HL-60/S4 treated with phorbol 12-myristate 13-acetate at 8.2 ng/mL for 4 days and 3 days (cell line): ENCODE measurements around the gene KRI1.
"Not testable (repeated sequence)": the region's sequence is repeated elsewhere in the genome, so short reads cannot be mapped to it uniquely, and the experiment has no call there.

Experiments
- in situ Hi-C: fragments of 300-500 bp; cut with MboI; formaldehyde crosslinking; loops from 2 replicates; pipeline ENCODE4 v1.15.0; 2022; ENCODE audit warnings: low sequenced_read_pairs

KRI1 gene

DNA sequence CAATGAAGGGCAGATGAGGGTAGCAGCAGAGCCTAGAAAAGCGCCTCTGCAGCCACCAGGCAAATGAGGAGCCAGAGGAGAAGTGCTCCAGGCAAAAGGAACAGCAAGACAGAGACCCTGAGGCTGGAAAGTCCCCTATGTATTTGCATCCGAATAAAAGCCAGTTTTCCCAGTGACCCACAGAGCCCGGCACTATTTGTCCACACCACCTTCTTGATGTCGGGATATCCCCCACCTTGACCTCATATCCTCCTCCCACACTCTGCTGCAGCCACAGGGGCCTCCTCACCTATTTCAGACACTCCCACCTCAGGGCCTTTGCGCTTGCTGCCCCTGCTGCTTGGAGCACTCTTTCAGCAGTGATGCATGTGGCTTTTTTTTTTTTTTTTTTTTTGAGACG lies 15.5 kb downstream of the KRI1 start:
- in situ Hi-C loops = no loop called here

DNA sequence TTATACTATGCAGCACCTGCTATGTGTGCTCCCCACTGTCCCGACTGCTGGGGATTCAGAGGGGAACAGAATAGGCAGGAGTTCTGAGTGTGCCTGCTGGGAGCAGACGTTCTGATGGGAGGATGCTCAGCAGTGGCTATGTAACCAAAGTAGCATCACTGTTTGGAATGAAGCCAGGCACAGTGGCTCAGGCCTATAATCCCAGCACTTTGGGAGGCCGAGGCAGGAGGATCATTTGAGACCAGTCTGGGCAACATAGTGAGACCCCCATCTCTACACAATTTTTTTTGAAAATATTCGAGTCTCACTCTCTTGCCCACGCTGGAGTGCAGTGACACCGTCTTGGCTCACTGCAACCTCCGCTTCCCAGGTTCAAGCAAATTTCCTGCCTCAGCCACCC lies 16.1 kb downstream of the KRI1 start:
- in situ Hi-C loops = no loop called here

DNA sequence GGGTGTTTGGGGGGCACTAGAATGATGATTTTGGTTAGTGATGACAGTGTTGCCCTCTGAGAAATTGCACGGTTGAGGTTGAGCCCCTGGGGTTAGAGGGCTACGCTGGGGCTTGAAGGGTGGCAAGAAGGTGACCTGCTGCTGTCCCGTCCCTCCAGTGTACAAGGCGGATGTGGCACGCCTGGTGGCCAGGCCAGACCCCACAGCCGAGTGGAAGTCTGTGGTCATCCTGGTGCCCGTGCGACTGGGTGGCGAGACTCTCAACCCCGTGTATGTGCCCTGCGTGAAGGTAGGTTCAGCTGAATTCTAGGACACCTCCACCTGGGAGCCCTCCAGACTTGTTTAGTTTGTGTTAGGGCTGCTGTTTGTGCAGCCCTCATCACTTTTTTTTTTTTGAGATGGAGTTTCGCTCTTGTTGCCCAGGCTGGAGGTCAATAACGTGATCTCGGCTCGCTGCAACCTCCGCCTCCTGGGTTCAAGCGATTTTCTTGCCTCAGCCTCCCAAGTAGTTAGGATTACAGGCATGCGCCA lies 17.0 kb downstream of the KRI1 start:
- in situ Hi-C loops = no loop called here

DNA sequence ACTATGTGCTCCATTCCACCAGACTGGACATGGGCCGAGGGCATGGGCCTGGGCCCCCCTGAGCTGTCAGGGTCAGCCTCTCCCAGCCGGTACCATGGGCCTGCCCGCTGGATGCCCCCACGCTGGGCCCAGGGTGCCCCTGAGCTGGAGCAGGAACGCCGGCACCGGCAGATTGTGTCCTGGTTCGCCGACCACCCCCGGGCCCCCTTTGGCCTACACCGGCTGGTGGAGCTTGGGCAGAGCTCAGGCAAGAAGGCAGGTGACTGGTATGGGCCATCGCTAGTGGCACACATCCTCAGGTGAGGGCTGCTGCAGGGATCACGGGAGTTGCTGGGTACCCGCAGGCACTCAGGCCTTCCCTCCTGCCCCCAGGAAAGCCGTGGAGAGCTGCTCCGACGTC lies 19.0 kb downstream of the KRI1 start:
- in situ Hi-C loops = no loop called here

DNA sequence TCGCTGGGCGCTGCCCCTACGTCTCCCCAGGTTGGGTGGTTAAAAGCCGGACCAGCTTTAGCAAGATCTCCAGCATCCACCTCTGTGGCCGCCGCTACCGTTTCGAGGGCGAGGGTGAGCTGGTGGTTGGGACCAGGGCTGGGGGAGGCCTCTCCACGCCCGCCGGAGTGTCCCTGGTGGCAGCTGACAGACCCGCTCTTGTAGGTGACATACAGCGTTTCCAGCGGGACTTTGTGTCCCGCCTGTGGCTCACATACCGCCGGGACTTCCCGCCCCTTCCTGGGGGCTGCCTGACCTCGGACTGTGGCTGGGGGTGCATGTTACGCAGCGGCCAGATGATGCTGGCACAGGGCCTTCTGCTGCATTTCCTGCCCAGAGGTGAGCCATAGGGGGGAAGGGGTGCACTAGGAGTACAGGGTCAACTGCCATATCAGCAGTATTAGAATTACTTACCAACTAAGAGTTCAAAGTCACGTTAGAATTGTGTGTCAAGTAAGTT lies 21.0 kb downstream of the KRI1 start:
- in situ Hi-C loops = no loop called here

DNA sequence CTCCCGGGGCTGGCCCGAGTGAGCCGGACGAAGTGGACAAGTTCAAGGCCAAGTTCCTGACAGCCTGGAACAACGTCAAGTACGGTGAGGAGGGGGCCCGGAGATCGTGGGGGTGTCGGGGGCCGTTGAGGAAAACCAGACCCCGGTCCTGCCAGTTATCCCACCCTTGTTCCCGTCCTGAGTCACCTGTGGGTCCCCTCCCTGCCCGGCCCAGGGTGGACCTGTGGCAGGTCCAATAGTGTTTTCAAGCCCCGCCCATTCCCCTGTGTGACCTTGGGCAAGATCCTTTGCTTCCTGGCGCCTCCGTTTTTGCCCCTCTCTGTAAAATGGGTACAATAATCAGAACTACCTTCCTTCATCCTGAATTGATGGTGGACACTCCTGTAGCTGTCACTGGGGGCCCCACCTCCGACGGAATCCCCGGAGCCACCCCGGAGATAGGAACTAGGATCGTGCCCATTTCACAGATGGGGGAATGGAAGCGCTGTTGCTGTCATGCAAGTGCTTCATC lies 21.5 kb downstream of the KRI1 start:
- in situ Hi-C loops = no loop called here

DNA sequence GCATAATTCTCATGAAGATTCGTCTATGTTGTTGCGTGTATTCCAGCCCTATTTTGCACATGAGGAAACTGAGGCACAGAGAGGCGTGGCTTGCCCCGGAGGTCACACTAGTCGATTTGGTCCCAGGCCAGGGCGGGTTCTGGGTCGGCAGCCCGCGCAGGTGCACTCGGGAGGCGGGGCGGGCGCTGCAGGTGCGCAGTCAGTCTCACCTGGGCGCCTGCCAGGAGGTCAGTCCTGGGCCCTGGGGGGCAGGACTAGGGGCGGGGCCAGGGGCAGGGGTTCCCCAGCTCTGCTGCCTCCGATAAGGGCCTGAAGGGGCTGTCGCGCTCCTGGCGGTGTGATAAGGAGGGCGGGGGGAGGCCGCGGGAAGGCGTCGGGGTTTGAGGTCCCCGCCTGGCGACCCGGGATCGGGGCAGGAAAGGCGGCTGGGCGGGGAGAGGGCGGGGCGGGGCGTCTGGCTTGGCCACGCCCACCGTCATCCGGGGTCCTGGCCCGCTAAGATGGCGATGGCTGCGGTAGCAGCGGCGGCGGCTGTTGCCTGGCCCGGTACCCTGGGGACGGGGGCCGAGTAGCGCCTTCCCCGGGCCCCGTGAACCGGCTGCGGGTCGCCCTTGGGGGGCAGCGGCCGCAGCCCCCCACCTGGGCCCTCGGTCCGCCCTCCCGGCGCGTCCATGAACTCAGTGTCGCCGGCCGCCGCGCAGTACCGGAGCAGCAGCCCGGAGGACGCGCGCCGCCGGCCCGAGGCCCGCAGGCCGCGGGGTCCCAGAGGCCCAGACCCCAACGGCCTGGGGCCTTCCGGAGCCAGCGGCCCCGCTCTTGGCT lies 22.2 kb downstream of the KRI1 start, which contains the start of gene ATG4D:
Gene ATG4D (plus strand): TSS at position 485 of the 822 bp plus-strand sequence. CDS start 187 bp downstream, at position 672.
- in situ Hi-C loops = no loop called here

DNA sequence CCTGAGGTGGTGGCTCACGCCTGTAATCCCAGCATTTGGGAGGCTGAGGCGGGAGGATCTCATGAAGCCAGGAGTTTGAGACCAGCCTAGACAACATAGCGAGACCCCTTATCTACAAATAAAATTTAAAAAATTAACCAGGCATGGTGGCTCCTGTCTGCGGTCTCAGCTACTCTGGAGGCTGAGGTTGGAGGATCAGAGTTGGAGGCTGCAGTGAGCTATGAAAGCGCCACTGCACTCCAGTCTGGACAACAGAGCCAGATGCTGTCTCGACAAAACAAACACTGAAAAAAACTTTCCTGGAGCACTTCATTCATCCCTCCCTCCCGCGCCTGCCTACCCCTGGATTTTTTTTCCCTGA lies 22.8 kb downstream of the KRI1 start:
- in situ Hi-C loops = no loop called here

DNA sequence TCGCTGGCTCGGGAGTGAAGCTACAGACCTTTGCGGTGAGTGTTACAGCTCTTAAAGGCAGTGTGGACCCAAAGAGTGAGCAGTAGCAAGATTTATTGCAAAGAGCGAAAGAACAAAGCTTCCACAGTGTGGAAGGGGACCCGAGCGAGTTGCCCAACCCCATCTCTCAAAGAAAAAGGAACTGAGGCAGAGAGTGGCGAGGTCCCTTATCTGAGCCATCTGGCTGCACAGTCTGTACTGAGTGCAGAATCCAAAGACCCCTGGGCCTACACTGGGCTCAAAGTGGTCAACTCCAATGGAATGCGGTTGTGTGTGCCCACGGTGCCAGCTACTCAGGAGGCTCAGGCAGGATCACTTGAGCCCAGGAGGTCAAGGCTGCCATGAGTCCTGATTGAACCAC lies 26.8 kb downstream of the KRI1 start:
- in situ Hi-C loops = not testable (repeated sequence)

DNA sequence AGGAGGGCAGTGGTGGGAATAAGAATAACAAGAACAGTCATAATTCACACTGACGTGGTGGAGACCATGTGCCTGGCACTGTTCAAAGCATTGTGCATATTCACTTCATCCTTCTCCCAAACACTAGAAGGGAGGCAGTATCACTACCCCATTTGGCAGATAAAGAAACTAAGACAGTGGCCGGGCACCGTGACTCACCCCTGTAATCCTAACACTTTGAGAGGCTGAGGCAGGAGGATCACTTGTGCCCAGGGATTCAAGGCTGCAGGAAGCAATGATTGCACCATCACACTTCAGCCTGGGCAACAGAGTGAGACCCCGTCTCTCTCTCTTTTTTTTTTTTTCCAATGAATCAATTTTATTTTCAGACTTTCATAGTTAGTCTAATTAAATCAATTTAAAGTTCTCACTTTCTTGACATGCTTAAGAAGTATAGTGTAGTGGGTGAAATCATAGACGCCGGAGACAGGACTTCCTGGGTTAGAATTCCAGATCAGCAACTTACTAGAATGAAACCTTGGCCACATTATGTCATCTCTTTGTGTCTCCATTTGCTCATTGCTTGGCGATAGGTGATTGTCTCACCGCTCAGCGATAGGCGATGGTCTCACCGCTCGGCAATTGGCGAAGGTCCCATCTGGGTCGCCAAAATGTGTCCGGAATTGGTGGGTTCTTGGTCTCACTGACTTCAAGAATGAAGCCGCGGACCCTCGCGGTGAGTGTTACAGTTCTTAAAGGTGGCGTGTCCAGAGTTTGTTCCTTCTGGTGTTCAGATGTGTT lies 27.4 kb downstream of the KRI1 start:
- in situ Hi-C loops = no loop called here

DNA sequence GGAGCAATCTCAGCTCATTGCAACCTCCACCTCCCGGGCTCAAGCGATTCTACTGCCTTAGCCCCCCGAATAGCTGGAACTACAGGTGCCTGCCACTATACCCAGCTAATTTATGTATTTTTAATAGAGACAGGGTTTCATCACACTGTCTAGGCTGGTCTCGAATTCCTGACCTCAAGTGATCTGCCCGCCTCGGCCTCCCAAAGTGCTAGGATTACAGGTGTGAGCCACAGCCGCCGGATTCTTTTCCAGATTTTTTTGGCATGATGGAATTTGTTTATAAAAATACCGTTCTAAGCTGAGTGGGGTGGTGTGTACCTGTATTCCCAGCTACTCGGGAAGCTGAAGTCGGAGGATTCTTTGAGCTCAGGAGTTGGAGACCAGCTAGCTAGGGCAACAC lies 28.1 kb downstream of the KRI1 start:
- in situ Hi-C loops = no loop called here

DNA sequence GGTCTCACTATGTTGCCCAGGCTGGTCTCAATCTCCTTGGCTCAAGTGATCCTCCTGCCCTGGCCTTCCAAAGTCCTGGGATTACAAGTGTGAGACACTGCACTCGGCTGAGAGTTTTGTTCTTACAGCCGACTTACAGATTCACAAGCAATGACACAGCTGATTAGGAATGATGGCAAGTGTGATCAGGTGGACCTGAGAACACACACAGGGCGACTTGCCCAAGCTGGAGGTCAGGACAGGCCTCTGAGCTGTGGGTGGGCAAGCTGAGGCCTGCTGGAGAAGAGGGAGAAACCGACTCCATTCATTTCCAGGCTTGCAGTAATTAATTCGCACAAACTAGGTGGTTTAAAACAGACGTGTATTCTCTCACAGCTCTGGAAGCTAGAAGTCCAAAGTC lies 30.2 kb downstream of the KRI1 start:
- in situ Hi-C loops = no loop called here

DNA sequence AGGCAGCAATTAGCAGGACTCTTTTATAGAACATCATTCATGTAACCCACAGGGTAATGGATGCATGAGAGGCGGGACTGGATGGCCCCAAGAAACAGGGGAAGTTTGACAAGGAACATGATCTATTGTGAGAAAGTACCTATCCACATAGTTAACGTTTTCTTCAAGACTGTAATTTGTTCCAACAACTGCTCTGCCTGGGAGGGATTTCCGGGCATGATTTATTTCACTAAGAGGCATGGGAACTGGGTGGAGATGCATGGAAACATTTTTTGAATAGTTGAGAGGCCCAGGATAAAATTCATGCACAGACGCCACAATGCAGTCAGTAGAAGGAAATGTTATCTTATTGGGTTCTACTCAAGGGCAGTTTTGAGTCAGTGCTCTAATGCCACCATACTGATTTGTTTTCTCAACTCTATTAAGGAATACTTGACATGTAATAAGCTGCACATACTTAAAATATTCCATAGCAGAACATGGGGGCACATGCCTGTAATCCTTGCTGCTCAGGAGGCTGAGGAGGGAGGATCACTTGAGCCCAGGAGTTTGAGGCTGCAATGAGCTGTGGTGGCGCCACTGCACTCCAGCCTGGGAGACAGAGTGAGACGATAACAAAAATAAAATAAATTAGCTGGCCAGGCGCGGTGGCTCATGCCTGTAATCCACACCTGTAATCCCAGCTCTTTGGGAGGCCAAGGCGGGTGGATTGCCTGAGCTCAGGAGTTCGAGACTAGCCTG lies 32.0 kb downstream of the KRI1 start:
- in situ Hi-C loops = no loop called here

DNA sequence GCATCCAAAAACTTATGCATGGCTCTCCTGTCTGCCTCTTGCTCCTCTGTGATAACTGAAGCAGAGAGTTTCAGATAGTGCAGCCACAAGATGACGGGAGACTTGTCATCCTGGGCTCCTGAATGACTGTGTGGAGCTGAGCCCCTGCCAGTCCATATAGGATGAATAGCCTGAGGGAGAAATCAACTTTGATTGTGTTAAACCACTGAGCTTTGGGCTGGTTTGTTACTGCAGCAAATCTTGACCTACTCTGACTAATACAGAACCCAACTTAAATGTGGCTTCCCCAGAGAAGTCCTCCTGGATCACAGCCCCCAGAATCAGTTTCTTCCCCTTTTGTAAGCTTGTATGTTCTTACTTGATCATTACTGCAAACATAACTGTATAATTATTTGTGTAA lies 33.4 kb downstream of the KRI1 start:
- in situ Hi-C loops = no loop called here

DNA sequence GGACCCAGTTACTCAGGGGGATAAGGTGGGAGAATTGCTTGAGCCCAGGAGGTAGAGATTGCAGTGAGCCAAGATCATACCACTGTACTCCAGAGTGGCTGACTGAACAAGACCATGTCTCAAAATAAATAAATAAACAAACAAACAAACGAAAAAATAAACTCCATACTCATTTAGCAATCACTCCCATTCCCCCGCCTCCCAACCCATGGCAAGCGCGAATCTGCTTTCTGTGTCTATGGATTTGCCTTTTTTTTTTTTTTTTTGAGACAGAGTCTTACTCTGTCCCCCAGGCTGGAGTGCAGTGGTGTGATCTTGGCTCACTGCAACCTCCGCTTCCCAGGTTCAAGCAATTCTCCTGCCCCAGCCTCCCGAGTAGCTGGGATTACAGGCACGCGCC lies 38.9 kb downstream of the KRI1 start:
- in situ Hi-C loops = not testable (repeated sequence)

DNA sequence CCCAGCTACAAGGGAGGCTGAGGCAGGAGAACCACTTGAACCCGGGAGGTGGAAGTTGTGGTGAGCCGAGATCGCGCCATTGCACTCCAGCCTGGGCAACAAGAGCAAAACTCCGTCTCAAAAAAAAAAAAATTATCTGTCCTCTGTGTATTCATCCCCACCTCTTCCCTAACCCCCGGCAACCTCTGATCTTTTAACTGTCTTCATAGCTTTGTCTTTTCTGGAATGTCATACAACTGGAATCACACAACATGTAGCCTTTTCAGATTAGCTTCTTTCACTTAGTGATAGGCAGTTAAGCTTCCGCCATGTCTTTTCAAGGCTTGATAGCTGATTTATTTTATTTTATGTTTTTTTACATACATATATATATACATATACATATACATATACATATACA lies 40.2 kb downstream of the KRI1 start:
- in situ Hi-C loops = no loop called here

DNA sequence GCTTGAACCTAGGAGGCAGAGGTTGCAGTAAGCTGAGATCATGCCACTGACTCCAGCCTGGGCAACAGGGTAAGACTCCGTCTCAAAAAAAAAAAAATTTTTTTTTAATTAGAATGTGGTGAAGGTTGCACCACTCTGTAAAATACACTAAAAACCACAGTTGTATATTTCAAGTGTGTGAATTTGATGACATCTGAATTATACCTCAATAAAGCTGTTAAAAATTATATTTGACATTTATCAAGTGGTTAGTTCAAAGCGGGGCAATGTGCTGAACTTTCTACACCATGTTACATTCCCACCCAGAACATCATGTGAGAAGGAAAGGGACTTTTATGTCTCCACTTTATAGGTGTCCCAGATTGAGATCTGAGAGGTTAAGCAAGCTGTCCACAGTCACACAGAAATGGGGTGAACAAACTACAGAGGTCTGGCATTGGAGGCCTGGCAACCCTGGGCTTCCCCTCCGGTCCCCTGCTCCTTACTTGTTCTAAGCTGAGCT lies 42.6 kb downstream of the KRI1 start:
- in situ Hi-C loops = no loop called here

DNA sequence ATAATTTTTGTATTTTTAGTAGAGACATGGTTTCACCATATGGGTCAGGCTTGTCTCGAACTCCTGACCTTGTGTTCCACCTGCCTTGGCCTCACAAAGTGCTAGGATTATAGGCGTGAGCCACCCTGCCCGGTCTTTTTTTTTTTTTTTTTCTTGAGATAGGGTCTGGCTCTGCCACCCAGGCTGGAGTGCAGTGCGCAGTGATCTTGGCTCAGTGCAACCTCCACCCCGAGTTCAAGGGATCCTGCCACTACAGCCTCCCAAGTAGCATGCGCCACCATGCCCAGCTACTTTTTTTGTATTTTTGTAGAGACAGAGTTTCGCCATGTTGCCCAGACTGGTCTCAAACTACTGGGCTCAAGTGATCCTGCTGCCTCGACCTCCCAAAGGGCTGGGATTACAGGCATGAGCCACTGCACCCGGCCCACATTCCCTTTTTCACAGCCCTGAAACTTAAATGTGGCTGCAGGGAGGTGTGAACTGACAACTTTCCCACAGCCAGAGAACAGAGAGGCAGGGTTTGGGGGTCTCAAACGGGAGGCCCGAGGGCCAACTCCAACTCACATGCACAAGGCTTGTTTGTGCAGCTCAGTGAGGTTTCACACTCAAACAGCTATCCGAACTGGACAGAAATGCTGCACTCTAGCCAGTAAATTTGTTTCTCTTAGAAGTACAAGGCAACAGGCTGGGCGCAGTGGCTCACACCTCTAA lies 44.2 kb downstream of the KRI1 start:
- in situ Hi-C loops = no loop called here

DNA sequence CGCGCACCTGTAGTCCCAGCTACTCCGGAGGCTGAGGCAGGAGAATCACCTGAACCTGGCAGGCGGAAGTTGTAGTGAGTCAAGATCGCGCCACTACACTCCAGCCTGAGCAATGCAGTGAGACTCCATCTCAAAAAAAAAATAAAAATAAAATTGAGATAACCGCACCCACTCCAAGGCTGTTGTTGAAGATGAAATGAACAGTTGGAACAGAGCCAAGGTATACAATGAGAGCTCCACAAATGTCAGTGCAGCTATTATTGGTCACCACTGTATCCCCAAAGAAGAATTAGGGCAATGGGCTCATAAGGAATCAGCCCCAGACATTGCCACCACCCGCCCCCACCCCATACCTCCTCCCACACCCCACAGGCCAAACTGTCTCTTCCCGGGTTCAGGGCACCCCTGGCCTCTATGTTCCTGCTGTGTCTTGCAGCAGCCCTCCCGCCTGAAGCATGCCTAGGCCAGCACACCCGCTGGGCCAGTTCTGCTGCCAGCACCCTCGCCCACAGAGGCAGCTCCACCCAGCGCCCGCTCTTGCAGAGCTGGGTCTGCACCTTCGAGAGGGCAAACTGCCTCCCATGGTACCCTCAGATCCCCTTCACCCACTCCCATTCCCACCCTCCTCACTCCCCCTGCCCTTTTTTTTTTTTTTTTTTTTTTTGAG lies 45.0 kb downstream of the KRI1 start:
- in situ Hi-C loops = no loop called here

DNA sequence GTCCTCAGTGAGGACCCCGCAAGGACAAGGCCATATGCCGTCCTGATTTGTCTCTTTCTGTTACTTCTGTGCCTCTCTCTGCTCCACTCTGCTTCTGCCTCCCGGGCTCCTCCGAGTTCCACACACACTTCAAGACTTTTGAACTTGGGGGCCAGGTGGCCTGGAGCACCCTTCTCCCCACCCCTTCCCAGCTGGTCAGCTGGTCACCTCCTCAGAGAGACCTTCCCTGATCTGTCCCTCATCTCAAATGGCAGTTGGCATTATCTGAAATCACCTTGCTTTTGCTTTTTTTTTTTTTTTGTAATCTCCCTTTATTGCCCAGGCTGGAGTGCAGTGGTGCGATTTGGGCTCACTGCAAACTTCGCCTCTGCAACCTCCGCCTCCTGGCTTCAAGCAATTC lies 46.4 kb downstream of the KRI1 start:
- in situ Hi-C loops = no loop called here
